Measurements from ENCODE around the gene TEX54.

The TEX54 gene

DNA sequence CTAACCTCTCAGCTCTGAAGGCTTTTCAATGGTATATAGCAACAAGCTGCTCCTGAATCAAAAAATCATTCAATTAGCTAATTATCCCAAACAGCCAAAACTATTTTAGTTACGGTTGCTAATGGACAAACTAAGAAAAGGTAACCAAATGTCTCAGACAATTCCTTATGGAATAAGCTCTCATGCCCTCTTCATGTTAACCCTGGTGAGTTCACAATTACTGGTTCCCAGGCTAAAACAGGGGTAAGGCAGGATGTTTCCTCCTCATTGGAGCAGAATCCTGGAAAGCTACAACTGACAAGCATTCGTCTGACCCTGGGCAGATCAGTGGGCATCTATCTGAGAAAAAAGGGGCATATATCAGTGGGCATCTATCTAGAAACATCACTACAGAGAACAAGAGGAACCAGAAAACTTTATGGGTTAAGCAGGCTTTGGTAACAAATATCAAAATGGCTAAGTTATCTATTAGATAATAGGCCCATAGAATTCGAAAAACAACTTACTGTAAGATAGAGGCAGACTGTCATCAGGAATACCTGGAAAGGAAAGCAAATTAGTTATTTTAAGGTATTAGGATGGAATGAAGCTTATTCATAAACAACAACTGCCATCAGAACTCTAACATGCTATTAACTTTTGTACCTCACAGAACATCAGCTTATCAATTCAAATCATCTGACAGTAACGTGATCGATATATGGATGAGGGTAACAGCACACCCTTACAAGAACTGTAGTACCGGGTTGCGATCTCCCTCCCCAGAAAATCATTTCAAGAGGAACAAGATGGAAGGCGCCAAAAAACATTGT lies 21.6 kb upstream of the TEX54 start:
- TF ChIP-seq, protein P1, sequence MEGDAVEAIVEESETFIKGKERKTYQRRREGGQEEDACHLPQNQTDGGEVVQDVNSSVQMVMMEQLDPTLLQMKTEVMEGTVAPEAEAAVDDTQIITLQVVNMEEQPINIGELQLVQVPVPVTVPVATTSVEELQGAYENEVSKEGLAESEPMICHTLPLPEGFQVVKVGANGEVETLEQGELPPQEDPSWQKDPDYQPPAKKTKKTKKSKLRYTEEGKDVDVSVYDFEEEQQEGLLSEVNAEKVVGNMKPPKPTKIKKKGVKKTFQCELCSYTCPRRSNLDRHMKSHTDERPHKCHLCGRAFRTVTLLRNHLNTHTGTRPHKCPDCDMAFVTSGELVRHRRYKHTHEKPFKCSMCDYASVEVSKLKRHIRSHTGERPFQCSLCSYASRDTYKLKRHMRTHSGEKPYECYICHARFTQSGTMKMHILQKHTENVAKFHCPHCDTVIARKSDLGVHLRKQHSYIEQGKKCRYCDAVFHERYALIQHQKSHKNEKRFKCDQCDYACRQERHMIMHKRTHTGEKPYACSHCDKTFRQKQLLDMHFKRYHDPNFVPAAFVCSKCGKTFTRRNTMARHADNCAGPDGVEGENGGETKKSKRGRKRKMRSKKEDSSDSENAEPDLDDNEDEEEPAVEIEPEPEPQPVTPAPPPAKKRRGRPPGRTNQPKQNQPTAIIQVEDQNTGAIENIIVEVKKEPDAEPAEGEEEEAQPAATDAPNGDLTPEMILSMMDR (IDR thresholded peaks at IDR 0.05; ENCODE audit: control insufficient read depth, extremely low read depth, insufficient read depth), result no peak
- DNase-seq (ENCODE audit: low read depth), result no peak
- H3K4me3 ChIP-seq (ENCODE audit: low read depth, low read length), result peak overlapping the region; percentile 91

DNA sequence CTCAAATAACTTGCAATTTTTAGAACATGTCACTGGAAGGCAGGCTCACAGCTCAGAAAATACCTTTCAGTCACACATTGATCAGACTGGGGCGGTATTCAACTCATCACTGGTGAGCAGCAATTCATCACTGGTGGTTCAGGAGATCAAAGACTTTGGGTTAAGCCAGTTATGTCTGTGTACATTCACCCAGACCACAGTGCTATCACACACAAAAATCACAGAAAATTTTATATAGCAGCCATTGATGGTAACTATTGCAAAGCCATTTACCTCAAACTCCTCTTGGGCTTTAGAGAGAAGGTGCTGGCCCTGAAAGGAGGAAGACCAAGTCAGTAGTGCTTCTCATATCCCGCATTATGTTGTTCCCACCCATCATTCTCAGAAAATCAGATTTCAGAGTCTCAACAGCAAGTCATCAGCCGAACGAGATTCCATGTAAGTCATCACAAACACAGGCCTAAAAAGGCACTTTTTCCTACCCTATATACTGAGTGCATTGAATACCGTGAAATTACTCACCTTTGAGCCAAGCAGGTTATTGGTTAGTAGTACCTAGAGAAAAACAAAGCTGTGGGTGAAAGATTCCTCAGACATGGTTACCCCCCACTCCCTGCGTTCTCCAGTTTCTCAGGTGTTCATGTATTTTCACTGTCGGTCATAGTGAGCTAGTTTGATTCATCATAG lies 20.8 kb upstream of the TEX54 start:
- peak overlapping the region; percentile 91 for H3K4me3 ChIP-seq (ENCODE audit: low read depth, low read length)
- TF ChIP-seq, protein P1 (IDR thresholded peaks at IDR 0.05; ENCODE audit: control insufficient read depth, extremely low read depth, insufficient read depth), result no peak
- DNase-seq (ENCODE audit: low read depth), result no peak

DNA sequence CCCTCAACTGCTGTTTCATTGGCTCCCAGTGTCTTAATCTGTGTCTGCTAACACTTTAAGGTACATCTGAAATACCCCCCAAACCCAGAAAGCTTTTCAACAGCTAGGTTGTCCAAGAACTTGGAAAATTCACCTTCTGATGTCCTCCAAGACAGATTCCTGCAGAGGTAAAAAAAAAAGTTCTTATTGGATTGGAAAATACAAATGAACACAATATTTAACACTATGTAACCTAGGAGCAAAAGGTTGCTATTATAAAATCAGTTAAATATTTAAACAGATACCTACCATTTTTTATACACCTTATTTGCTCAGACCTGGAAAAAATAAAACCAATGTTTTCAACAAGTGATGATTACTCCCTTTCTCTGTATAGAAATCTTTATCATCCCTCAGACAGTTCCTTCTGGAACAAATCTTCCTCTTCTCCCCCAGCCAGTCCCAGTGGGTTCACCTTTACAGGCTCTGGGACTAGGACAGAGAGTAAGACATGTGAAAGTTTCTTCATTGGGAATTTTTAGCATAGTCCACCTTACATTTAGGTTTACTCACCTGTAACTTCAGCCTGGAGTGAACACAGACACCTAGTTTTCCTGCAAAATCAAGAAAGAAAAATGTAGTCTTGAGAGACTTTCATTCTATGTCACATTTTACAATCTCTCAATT lies 20.0 kb upstream of the TEX54 start:
- H3K4me3 ChIP-seq (ENCODE audit: low read depth, low read length), result peak overlapping the region; percentile 91
- TF ChIP-seq, protein P1 (IDR thresholded peaks at IDR 0.05; ENCODE audit: control insufficient read depth, extremely low read depth, insufficient read depth), result no peak
- no peak for DNase-seq (ENCODE audit: low read depth)

DNA sequence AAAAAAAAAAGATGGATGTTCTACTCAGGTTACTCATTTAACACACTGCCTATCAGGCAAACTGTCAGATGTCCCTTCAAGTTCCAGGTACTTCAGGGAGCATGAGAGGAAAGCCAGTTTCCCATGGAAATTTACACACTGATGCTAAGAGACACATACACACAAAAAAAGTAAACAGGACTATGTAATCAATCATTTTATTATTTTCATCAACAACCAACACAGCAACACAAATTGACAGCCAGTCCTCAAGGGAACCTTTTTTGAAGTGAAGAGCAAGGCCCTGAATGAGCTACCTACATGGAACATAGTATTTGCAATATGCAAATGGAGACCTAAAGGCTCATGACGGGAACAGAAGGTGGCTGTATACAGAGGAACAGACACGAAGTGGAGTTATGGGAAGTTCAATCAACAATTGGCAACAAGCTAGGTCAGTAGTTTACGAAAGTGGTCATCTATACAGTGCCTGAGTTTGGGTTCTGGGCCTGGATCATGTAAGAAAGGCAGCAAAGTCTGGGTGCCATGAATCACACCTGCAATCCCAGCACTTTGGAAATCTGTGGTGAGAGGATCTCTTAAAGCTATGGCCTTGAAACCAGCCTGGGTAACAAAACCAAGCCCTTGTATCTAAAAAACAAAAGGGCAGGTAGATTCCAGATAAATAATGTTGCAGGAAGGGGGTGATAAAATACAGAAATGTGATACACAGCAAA lies 19.3 kb upstream of the TEX54 start:
- H3K4me3 ChIP-seq (ENCODE audit: low read depth, low read length), result no peak overlapping the region
- TF ChIP-seq, protein P1 (IDR thresholded peaks at IDR 0.05; ENCODE audit: control insufficient read depth, extremely low read depth, insufficient read depth), result no peak
- no peak for DNase-seq (ENCODE audit: low read depth)

DNA sequence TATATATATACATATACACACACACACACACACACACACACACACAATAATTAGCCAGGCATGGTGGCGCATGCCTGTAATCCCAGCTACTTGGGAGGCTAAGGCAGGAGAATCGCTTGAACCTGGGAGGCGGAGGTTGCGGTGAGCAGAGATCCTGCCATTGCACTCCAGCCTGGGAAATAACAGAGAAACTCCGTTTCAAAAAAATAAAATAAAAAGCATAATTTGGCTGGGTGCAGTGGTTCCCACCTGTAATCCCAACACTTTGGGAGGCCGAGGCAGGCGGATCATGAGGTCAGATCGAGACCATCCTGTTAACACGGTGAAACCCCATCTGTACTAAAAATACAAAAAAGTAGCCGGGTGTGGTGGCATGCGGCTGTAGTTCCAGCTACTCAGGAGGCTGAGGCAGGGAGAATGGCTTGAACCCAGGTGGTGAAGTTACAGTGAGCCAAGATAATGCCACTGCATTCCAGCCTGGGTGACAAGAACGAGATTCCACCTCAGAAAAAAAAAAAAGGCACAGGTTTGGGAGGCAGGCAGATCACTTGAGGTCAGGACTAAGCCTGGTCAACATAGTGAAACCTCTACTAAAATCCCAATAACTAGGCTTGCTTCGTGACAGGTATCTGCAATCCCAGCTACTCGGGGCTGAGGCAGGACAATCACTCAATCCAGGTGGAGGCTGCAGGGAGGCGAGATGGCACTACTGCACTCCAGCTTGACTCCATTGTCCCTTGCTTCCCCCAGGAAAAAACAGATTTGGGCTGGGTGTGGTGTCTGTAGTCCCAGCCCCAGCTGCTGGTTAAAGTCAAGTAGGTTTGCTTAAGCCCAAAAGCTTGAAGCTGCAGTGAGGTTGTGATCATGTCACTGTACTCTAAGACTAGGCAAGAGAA lies 18.5 kb upstream of the TEX54 start:
- no peak for DNase-seq (ENCODE audit: low read depth)
- TF ChIP-seq, protein P1 (IDR thresholded peaks at IDR 0.05; ENCODE audit: control insufficient read depth, extremely low read depth, insufficient read depth), result no peak
- H3K4me3 ChIP-seq (ENCODE audit: low read depth, low read length), result no peak overlapping the region

All from LNCaP clone FGC (cell line).